ENCODE measurements around the gene MAPK12. TPM values are rescaled to one million over a fixed set of nuclear protein-coding genes. Genes with fewer than 3 reads are reported as not detected.
A peak's percentile ranks its signal among the peaks of the same experiment; 100 is the strongest.

Gene MAPK12
- total and polyA plus RNA-seq, 9 of the 15 experiments (the other 6 are each of a cell fraction or from before 2014, with no cell fraction given): 0.79 to 71.5 (median 32.8) TPM

DNA sequence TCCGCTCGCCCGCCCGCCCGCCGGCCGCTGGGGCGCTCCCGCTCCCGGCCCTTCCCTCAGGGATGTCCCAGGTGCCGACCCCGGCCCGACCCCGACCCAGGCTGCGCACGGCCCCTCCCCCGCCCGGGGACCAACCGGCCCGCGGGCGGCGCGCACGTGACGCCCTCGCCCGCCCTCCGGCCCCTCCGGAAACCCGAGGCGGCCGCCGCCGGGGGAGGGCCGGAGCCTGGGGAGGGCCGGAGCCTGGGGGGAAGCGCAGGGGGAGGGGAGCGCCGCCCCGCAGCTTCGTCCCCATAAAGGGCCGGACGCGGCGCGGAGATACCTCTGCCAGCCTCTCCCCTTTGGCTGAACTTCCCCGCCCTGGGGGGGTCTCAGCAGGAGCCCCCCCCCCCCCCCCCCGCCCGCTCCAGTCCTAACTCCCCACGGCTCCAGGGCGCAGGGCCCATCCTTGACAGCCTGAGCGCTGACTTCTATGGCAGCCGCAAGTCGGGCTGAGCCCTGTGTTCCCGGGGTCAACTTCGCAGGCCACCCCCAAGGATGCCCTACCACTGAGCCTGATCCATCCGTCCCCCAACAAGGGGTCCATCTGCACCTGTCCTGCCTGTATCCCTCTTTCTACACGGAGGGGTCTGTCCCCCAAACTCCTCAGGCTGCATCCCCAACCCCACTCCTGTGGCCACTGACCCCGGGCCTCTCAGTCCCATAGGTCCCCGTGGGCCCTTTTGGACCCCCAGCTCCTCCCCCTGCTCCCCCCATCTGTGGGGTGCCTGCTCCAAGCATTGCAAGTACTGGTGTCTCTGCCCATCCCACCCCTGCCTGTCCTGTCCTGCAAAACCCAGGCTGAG is at the start of gene MAPK12 (continued):
- TF ChIP-seq, protein P1, sequence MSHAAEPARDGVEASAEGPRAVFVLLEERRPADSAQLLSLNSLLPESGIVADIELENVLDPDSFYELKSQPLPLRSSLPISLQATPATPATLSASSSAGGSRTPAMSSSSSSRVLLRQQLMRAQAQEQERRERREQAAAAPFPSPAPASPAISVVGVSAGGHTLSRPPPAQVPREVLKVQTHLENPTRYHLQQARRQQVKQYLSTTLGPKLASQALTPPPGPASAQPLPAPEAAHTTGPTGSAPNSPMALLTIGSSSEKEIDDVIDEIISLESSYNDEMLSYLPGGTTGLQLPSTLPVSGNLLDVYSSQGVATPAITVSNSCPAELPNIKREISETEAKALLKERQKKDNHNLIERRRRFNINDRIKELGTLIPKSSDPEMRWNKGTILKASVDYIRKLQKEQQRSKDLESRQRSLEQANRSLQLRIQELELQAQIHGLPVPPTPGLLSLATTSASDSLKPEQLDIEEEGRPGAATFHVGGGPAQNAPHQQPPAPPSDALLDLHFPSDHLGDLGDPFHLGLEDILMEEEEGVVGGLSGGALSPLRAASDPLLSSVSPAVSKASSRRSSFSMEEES (CRISPR knock-in tag; IDR thresholded peaks at IDR 0.05): no peak
- TF ChIP-seq ZNF41 (CRISPR knock-in tag; conservative IDR thresholded peaks at IDR 0.05) (no peak), NCOA6 (IDR thresholded peaks at IDR 0.05) (no peak), RAD21 (CRISPR knock-in tag; conservative IDR thresholded peaks at IDR 0.05 in 1 of 2, IDR thresholded peaks at IDR 0.05 in 1 of 2) (no peak), KLF6 (CRISPR knock-in tag; IDR thresholded peaks at IDR 0.05; ENCODE audit: borderline replicate concordance) (no peak), PURB (CRISPR knock-in tag; IDR thresholded peaks at IDR 0.05; ENCODE audit: low read depth) (no peak), POLR2A (conservative IDR thresholded peaks at IDR 0.05) (no peak), BRD4 (IDR thresholded peaks at IDR 0.05) (no peak), TOE1 (IDR thresholded peaks at IDR 0.05; ENCODE audit: borderline replicate concordance) (no peak), TOE1 (CRISPR knock-in tag; IDR thresholded peaks at IDR 0.05; ENCODE audit: borderline replicate concordance, low read depth) (no peak), ZBTB7A (IDR thresholded peaks at IDR 0.05; ENCODE audit: borderline replicate concordance, control insufficient read depth, low read depth, low read length) (peak; percentile 86; the same call in 1 of the 2 replicates), RBFOX2 (IDR thresholded peaks at IDR 0.05; ENCODE audit: low read depth, low read length) (peak; percentile 15; the same call in 1 of the 2 replicates), ZSCAN29 (IDR thresholded peaks at IDR 0.05) (no peak), MIER1 (IDR thresholded peaks at IDR 0.05; ENCODE audit: low read depth) (no peak), ELF2 (CRISPR knock-in tag; IDR thresholded peaks at IDR 0.05) (no peak), MAZ (CRISPR knock-in tag; conservative IDR thresholded peaks at IDR 0.05 in 1 of 2, IDR thresholded peaks at IDR 0.05 in 1 of 2) (peak; percentile 35 to 40; a peak in 1 of 4 replicates), NCOA4 (IDR thresholded peaks at IDR 0.05; ENCODE audit: partially characterized antibody) (no peak), ZNF668 (CRISPR knock-in tag; IDR thresholded peaks at IDR 0.05) (no peak), PTTG1 (tag; IDR thresholded peaks at IDR 0.05; ENCODE audit: low read depth) (no peak), ZEB2 (IDR thresholded peaks at IDR 0.05) (no peak), MCM5 (IDR thresholded peaks at IDR 0.05; ENCODE audit: low read depth) (no peak)
- TF ChIP-seq, protein P2, sequence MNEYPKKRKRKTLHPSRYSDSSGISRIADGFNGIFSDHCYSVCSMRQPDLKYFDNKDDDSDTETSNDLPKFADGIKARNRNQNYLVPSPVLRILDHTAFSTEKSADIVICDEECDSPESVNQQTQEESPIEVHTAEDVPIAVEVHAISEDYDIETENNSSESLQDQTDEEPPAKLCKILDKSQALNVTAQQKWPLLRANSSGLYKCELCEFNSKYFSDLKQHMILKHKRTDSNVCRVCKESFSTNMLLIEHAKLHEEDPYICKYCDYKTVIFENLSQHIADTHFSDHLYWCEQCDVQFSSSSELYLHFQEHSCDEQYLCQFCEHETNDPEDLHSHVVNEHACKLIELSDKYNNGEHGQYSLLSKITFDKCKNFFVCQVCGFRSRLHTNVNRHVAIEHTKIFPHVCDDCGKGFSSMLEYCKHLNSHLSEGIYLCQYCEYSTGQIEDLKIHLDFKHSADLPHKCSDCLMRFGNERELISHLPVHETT (CRISPR knock-in tag; conservative IDR thresholded peaks at IDR 0.05 in 1 of 2, IDR thresholded peaks at IDR 0.05 in 1 of 2): no peak
- TF ChIP-seq, protein P3, sequence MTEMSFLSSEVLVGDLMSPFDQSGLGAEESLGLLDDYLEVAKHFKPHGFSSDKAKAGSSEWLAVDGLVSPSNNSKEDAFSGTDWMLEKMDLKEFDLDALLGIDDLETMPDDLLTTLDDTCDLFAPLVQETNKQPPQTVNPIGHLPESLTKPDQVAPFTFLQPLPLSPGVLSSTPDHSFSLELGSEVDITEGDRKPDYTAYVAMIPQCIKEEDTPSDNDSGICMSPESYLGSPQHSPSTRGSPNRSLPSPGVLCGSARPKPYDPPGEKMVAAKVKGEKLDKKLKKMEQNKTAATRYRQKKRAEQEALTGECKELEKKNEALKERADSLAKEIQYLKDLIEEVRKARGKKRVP (CRISPR knock-in tag; IDR thresholded peaks at IDR 0.05): no peak
- TF ChIP-seq, protein P4, sequence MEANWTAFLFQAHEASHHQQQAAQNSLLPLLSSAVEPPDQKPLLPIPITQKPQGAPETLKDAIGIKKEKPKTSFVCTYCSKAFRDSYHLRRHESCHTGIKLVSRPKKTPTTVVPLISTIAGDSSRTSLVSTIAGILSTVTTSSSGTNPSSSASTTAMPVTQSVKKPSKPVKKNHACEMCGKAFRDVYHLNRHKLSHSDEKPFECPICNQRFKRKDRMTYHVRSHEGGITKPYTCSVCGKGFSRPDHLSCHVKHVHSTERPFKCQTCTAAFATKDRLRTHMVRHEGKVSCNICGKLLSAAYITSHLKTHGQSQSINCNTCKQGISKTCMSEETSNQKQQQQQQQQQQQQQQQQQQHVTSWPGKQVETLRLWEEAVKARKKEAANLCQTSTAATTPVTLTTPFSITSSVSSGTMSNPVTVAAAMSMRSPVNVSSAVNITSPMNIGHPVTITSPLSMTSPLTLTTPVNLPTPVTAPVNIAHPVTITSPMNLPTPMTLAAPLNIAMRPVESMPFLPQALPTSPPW (CRISPR knock-in tag; IDR thresholded peaks at IDR 0.05): peak; percentile 77
